Measurements from ENCODE around the gene SHQ1. TPM values are rescaled to one million over a fixed set of nuclear protein-coding genes. Genes with fewer than 3 reads are reported as not detected.

The SHQ1 gene
- total and polyA plus RNA-seq, 12 donors: 7.2 to 26.4 (median 15.1) TPM

DNA sequence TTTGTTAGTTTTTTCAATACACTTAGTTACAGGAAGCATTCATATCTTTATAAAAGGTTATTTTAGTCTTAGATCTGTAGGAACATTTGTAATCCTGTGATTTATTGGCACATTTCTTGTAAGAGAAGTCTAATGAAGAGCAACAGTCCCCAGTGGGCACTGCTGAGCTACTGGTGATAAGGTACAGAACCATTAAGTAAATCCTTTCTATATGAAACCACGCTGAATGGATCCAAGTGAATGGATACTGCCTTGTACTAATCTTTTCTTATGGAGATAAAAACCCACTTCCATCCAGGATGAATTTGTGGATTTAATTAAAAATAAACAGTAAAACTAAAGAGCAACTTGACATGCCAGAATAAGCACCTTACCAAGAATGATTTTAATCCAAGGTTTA, 64.0 kb downstream of the SHQ1 start:
- WGBS, 4 donors: 93 to 100% (median 99%) methylated on average over 1 of the region's 1 CpG
- TF ChIP-seq CTCF (IDR thresholded peaks at IDR 0.05): no peak
- TF ChIP-seq POLR2A (IDR thresholded peaks at IDR 0.05): no peak
- Histone ChIP-seq H3K9me3 (replicated peaks in 1 of 3) (no peaks in the 10 kb centered on the region), H3K4me1 (replicated peaks in 1 of 2) (no peaks in the 10 kb centered on the region), H3K27ac (no peak overlapping the region), H3K36me3 (replicated peaks in 1 of 2) (no peaks in the 10 kb centered on the region), H3K4me3 (no peak overlapping the region), H3K27me3 (no peaks in the 10 kb centered on the region)
- intact Hi-C loops (cut with DNase I): no loop called here
- DNase-seq: no peak

DNA sequence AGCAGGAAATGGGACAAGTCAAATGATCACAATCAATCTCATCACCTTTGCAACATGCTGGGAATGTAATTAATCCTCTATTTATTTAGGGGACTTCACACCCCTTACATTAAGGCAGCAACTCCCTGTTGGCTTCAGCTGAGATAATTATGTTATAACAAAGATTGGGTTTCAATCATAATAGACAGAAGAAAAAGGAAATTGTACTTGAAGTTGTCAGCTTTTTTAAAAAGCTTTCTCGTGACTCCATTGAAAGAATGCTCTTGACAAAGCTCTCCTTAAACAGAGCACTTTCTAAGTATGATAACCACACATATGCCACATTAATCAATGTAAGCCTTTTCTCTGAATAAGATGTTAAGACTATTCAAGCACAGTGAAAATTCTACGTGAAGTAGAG, 65.7 kb downstream of the SHQ1 start:
- Histone ChIP-seq H3K36me3 (replicated peaks in 1 of 2) (no peaks in the 10 kb centered on the region), H3K27ac (no peak overlapping the region), H3K4me3 (no peak overlapping the region), H3K4me1 (replicated peaks in 1 of 2) (no peaks in the 10 kb centered on the region), H3K9me3 (replicated peaks in 1 of 3) (no peaks in the 10 kb centered on the region), H3K27me3 (no peaks in the 10 kb centered on the region)
- no peak for DNase-seq
- 91 to 100% (median 93%) methylated on average over 2 of the region's 2 CpGs for WGBS, 4 donors
- TF ChIP-seq POLR2A (IDR thresholded peaks at IDR 0.05) (no peak), CTCF (IDR thresholded peaks at IDR 0.05) (no peak)
- intact Hi-C loops (cut with DNase I): no loop called here

DNA sequence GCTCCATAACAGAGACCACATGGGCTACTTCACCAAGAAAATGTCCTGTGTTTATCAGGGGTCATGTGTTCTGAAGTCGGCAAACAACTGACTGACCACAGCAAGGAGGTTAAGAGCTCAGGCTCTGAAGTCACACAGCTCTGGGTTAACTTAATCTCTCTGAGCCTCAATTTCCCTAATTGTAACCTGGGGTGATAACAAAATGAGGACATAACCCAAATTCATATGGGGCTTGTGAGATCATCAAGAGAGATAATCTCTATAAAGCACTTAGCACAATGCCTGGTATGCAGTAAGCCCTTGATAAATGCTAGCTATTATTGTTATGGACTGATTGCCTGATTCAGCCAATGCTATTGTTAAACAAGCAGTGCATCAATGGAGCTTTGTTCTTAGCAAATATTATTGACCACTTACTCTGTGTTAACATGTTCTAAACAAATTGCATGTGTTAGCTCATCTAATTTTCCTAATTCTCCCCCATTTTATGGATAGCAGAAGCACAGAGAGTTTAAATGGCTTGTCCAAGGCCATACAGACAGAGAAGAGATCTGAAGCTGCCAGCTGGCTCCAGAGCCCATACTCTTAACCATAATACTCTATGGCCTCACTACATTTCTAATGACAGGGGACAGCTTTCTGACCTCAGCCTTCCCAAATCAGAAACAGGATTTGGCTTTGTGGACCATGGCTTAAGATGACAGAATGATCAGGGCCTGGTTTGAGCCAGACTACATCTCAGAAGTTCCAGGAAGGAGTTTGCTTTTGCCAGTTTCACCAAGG, 78.3 kb downstream of the SHQ1 start:
- intact Hi-C loops (cut with DNase I): no loop called here
- Histone ChIP-seq H3K27me3 (no peaks in the 10 kb centered on the region), H3K36me3 (replicated peaks in 1 of 2) (no peaks in the 10 kb centered on the region), H3K4me1 (replicated peaks in 1 of 2) (no peaks in the 10 kb centered on the region), H3K4me3 (no peak overlapping the region), H3K9me3 (replicated peaks in 1 of 3) (no peaks in the 10 kb centered on the region), H3K27ac (no peak overlapping the region)
- 79 to 92% (median 88%) methylated on average over 1 of the region's 1 CpG for WGBS, 4 donors
- TF ChIP-seq POLR2A (IDR thresholded peaks at IDR 0.05): no peak
- no peak for TF ChIP-seq CTCF (IDR thresholded peaks at IDR 0.05)
- DNase-seq: peak in 1 of 7 donors; percentile 11

- 91 to 94% (median 92%) methylated on average over 1 of the region's 1 CpG for WGBS, 4 donors
- TF ChIP-seq POLR2A (IDR thresholded peaks at IDR 0.05): no peak
- TF ChIP-seq CTCF (IDR thresholded peaks at IDR 0.05): no peak
- intact Hi-C loops (cut with DNase I): no loop called here
- no peaks in the 10 kb centered on the region for H3K27me3 ChIP-seq
- H3K27ac ChIP-seq: no peak overlapping the region
- H3K36me3 ChIP-seq (replicated peaks in 1 of 2): no peaks in the 10 kb centered on the region
- no peaks in the 10 kb centered on the region for H3K4me1 ChIP-seq (replicated peaks in 1 of 2)
- DNase-seq: no peak
- no peak overlapping the region for H3K4me3 ChIP-seq
- no peaks in the 10 kb centered on the region for H3K9me3 ChIP-seq (replicated peaks in 1 of 3)
Observed at GRCh38 chr3:72768936-72769335, 79.3 kb downstream of the SHQ1 start.
